ENCODE measurements around the gene VAMP2. TPM values are rescaled to one million over a fixed set of nuclear protein-coding genes. Genes with fewer than 3 reads are reported as not detected.

VAMP2 gene
- total and polyA plus RNA-seq, 10 of the 15 experiments (the other 5 are each of a cell fraction or from before 2014, with no cell fraction given), result 3.0 to 35.2 (median 25.0) TPM

DNA sequence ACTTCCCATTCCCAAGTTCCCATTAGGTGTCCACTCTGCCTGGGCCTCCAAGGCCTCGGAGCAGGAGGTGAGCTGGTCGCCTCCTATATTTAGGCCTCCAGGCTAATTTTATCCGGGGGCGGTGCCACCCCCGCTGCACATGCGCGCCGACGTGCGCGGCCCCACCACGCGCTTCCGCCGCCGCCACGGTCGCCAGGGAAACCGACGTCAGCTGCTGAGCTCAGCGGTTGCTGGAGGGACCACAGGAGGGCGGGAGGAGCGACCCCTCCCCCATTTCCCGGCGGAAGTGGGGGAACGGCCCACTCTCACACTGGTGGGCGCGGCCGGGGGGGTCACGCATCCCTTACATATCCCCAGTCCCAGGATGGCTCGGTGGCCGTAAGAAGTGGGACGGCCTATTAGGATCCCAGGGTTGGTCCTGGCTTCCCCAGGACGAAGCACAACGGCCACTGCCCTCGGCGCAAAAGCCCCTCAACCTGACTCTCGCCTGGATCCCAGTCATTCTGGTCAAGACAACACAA is 11.6 kb downstream of the VAMP2 start:
- H4K20me1 ChIP-seq (ENCODE audit: control insufficient read depth, insufficient read depth), result no peaks in the 10 kb centered on the region; the same call in 1 of the 2 replicates
- TF ChIP-seq, protein P1, sequence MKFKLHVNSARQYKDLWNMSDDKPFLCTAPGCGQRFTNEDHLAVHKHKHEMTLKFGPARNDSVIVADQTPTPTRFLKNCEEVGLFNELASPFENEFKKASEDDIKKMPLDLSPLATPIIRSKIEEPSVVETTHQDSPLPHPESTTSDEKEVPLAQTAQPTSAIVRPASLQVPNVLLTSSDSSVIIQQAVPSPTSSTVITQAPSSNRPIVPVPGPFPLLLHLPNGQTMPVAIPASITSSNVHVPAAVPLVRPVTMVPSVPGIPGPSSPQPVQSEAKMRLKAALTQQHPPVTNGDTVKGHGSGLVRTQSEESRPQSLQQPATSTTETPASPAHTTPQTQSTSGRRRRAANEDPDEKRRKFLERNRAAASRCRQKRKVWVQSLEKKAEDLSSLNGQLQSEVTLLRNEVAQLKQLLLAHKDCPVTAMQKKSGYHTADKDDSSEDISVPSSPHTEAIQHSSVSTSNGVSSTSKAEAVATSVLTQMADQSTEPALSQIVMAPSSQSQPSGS (IDR thresholded peaks at IDR 0.05; ENCODE audit: low read length), result no peak
- TF ChIP-seq, protein P2, sequence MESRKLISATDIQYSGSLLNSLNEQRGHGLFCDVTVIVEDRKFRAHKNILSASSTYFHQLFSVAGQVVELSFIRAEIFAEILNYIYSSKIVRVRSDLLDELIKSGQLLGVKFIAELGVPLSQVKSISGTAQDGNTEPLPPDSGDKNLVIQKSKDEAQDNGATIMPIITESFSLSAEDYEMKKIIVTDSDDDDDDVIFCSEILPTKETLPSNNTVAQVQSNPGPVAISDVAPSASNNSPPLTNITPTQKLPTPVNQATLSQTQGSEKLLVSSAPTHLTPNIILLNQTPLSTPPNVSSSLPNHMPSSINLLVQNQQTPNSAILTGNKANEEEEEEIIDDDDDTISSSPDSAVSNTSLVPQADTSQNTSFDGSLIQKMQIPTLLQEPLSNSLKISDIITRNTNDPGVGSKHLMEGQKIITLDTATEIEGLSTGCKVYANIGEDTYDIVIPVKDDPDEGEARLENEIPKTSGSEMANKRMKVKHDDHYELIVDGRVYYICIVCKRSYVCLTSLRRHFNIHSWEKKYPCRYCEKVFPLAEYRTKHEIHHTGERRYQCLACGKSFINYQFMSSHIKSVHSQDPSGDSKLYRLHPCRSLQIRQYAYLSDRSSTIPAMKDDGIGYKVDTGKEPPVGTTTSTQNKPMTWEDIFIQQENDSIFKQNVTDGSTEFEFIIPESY (IDR thresholded peaks at IDR 0.05), result no peak
- TF ChIP-seq CREB1 (IDR thresholded peaks at IDR 0.05; ENCODE audit: low read depth) (peak; percentile 93), TBL1XR1 (IDR thresholded peaks at IDR 0.05; ENCODE audit: low read depth, low read length) (no peak; the same call in 1 of the 2 replicates), RB1 (IDR thresholded peaks at IDR 0.05; ENCODE audit: borderline replicate concordance) (peak; percentile 85), NFXL1 (IDR thresholded peaks at IDR 0.05; ENCODE audit: borderline replicate concordance) (no peak), NR2C2 (IDR thresholded peaks at IDR 0.05; ENCODE audit: borderline replicate concordance, control insufficient read depth, insufficient read length, low read depth) (no peak)
- TF ChIP-seq, protein P3, sequence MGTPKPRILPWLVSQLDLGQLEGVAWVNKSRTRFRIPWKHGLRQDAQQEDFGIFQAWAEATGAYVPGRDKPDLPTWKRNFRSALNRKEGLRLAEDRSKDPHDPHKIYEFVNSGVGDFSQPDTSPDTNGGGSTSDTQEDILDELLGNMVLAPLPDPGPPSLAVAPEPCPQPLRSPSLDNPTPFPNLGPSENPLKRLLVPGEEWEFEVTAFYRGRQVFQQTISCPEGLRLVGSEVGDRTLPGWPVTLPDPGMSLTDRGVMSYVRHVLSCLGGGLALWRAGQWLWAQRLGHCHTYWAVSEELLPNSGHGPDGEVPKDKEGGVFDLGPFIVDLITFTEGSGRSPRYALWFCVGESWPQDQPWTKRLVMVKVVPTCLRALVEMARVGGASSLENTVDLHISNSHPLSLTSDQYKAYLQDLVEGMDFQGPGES (IDR thresholded peaks at IDR 0.05), result no peak
- TF ChIP-seq, protein P4, sequence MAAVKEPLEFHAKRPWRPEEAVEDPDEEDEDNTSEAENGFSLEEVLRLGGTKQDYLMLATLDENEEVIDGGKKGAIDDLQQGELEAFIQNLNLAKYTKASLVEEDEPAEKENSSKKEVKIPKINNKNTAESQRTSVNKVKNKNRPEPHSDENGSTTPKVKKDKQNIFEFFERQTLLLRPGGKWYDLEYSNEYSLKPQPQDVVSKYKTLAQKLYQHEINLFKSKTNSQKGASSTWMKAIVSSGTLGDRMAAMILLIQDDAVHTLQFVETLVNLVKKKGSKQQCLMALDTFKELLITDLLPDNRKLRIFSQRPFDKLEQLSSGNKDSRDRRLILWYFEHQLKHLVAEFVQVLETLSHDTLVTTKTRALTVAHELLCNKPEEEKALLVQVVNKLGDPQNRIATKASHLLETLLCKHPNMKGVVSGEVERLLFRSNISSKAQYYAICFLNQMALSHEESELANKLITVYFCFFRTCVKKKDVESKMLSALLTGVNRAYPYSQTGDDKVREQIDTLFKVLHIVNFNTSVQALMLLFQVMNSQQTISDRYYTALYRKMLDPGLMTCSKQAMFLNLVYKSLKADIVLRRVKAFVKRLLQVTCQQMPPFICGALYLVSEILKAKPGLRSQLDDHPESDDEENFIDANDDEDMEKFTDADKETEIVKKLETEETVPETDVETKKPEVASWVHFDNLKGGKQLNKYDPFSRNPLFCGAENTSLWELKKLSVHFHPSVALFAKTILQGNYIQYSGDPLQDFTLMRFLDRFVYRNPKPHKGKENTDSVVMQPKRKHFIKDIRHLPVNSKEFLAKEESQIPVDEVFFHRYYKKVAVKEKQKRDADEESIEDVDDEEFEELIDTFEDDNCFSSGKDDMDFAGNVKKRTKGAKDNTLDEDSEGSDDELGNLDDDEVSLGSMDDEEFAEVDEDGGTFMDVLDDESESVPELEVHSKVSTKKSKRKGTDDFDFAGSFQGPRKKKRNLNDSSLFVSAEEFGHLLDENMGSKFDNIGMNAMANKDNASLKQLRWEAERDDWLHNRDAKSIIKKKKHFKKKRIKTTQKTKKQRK (IDR thresholded peaks at IDR 0.05; ENCODE audit: low read depth, low read length), result no peak
- TF ChIP-seq, protein P5, sequence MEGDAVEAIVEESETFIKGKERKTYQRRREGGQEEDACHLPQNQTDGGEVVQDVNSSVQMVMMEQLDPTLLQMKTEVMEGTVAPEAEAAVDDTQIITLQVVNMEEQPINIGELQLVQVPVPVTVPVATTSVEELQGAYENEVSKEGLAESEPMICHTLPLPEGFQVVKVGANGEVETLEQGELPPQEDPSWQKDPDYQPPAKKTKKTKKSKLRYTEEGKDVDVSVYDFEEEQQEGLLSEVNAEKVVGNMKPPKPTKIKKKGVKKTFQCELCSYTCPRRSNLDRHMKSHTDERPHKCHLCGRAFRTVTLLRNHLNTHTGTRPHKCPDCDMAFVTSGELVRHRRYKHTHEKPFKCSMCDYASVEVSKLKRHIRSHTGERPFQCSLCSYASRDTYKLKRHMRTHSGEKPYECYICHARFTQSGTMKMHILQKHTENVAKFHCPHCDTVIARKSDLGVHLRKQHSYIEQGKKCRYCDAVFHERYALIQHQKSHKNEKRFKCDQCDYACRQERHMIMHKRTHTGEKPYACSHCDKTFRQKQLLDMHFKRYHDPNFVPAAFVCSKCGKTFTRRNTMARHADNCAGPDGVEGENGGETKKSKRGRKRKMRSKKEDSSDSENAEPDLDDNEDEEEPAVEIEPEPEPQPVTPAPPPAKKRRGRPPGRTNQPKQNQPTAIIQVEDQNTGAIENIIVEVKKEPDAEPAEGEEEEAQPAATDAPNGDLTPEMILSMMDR (IDR thresholded peaks at IDR 0.05 in 2 of 3, conservative IDR thresholded peaks at IDR 0.05 in 1 of 3; ENCODE audit: control insufficient read depth in 2 of 3, extremely low read depth in 1 of 3, insufficient read depth in 1 of 3, low read depth in 3 of 3, low read length in 3 of 3), result no peak

More for the DNA sequence above, 11.6 kb downstream of the VAMP2 start:
- Histone ChIP-seq H3K9ac (ENCODE audit: control insufficient read depth, insufficient read depth, low read length) (peak overlapping the region; percentile 85), H3K27ac (ENCODE audit: control insufficient read depth, insufficient read depth) (peak overlapping the region; percentile 89), H3K4me3 (peak overlapping the region; percentile 89), H3K9me3 (replicated peaks; ENCODE audit: control insufficient read depth, insufficient read depth, low read length) (no peaks in the 10 kb centered on the region), H3K79me2 (ENCODE audit: control insufficient read depth, insufficient read depth, low read length) (peaks cover 21% of the 10 kb centered on the region), H3K4me1 (ENCODE audit: control insufficient read depth, insufficient read depth, low read length) (peaks cover 19% of the 10 kb centered on the region), H3K27me3 (replicated peaks in 1 of 2; ENCODE audit: control insufficient read depth in 2 of 2, insufficient read depth in 2 of 2, low read length in 1 of 2) (no peaks in the 10 kb centered on the region), H3K4me2 (ENCODE audit: control insufficient read depth, insufficient read depth) (peak overlapping the region; percentile 97), H2AFZ (ENCODE audit: control insufficient read depth, low read depth, low read length) (peak overlapping the region; percentile 51), H3K36me3 (ENCODE audit: control insufficient read depth in 2 of 2, insufficient read depth in 2 of 2, low read length in 1 of 2) (peaks cover 9 to 14% of the 10 kb centered on the region in 2 experiments)
- RAD21 ChIA-PET (ENCODE audit: unreplicated experiment), result interaction anchor here (0.9 to 1.4 kb wide), 7 partner anchors 11 to 74 kb away, joined by 3 to 6 read pairs (median 4); partner anchors contain the start of genes BORCS6 and HES7
- BruUV-seq (replicated peaks), result TSS peak; percentile 18
- CTCF ChIA-PET, result interaction anchor here (0.6 to 3.4 kb wide), 8 partner anchors 10 to 150 kb away, joined by 3 to 29 read pairs (median 4); no protein-coding TSS in a partner anchor
- POLR2A ChIA-PET, result interaction anchor here (0.5 to 3.8 kb wide), 13 partner anchors 12 to 210 kb away, joined by 3 to 29 read pairs (median 4); partner anchors contain the start of genes HES7 and SLC25A35
- DNase-seq (ENCODE audit: low read depth, low spot score) (no peak), FAIRE-seq (peak; percentile 86), ATAC-seq (peak; percentile 75)
- intact Hi-C loops (cut with micrococcal nuclease; ENCODE audit: unreplicated experiment), result loop anchor here (1.0 kb wide), 1 partner anchor 12 kb away; no protein-coding TSS in a partner anchor
- 1% methylated on average over 37 of the region's 38 CpGs for WGBS (ENCODE audit: insufficient coverage, insufficient replicate concordance, low lambda C conversion rate, missing lambda C conversion rate)
- SMC1A ChIA-PET (ENCODE audit: uncharacterized antibody, unreplicated experiment), result interaction anchor here (0.6 to 1.8 kb wide), 10 partner anchors 10 to 599 kb away, joined by 3 to 13 read pairs (median 3); partner anchors contain the start of gene HES7
- in situ Hi-C loops (cut with MboI), result no loop called here

Measured in GM12878 (cell line).